ENCODE measurements around the gene OVOL1.
A peak's percentile ranks its signal among the peaks of the same experiment; 100 is the strongest.
"Not testable (repeated sequence)": the region's sequence is repeated elsewhere in the genome, so short reads cannot be mapped to it uniquely, and the experiment has no call there.

OVOL1 gene

GRCh38 chr11:65764434-65764833, 22.4 kb upstream of the OVOL1 start:
- no peak for TF ChIP-seq CTCF (conservative IDR thresholded peaks at IDR 0.05; ENCODE audit: low read depth, low read length)
- H3K4me2 ChIP-seq = no peak overlapping the region
- no peaks in the 10 kb centered on the region for H3K27me3 ChIP-seq (ENCODE audit: insufficient read depth, low read depth)
- H3K4me1 ChIP-seq (ENCODE audit: low read depth, poor library complexity, severe bottlenecking) = peaks cover 19% of the 10 kb centered on the region
- no peak overlapping the region for H3K27ac ChIP-seq
- no peak overlapping the region for H3K9ac ChIP-seq
- H2AFZ ChIP-seq (ENCODE audit: low read depth) = no peak overlapping the region
- H3K79me2 ChIP-seq (ENCODE audit: insufficient read depth, low read depth) = no peaks in the 10 kb centered on the region
- H3K36me3 ChIP-seq (ENCODE audit: insufficient read depth) = no peaks in the 10 kb centered on the region
- H4K20me1 ChIP-seq (ENCODE audit: insufficient read depth) = no peaks in the 10 kb centered on the region
- H3K4me3 ChIP-seq (IDR thresholded peaks at IDR 0.05; ENCODE audit: insufficient read depth, low read depth, low read length) = no peak overlapping the region

GRCh38 chr11:65766535-65766934, 20.3 kb upstream of the OVOL1 start:
- Histone ChIP-seq H3K9ac (no peak overlapping the region), H3K27me3 (ENCODE audit: insufficient read depth, low read depth) (no peaks in the 10 kb centered on the region), H3K27ac (peak overlapping the region; percentile 18; the same call in 1 of the 2 replicates), H2AFZ (ENCODE audit: low read depth) (no peak overlapping the region), H3K4me3 (IDR thresholded peaks at IDR 0.05; ENCODE audit: insufficient read depth, low read depth, low read length) (no peak overlapping the region), H3K4me1 (ENCODE audit: low read depth, poor library complexity, severe bottlenecking) (peaks cover 19% of the 10 kb centered on the region), H4K20me1 (ENCODE audit: insufficient read depth) (no peaks in the 10 kb centered on the region), H3K36me3 (ENCODE audit: insufficient read depth) (no peaks in the 10 kb centered on the region), H3K4me2 (no peak overlapping the region), H3K79me2 (ENCODE audit: insufficient read depth, low read depth) (no peaks in the 10 kb centered on the region)
- TF ChIP-seq CTCF (conservative IDR thresholded peaks at IDR 0.05; ENCODE audit: low read depth, low read length) = no peak

- Histone ChIP-seq H4K20me1 (ENCODE audit: insufficient read depth) (no peaks in the 10 kb centered on the region), H3K36me3 (ENCODE audit: insufficient read depth) (no peaks in the 10 kb centered on the region), H3K27ac (no peak overlapping the region), H3K79me2 (ENCODE audit: insufficient read depth, low read depth) (no peaks in the 10 kb centered on the region), H3K4me1 (ENCODE audit: low read depth, poor library complexity, severe bottlenecking) (peaks cover 19% of the 10 kb centered on the region), H2AFZ (ENCODE audit: low read depth) (no peak overlapping the region), H3K4me2 (no peak overlapping the region), H3K27me3 (ENCODE audit: insufficient read depth, low read depth) (no peaks in the 10 kb centered on the region), H3K4me3 (IDR thresholded peaks at IDR 0.05; ENCODE audit: insufficient read depth, low read depth, low read length) (no peak overlapping the region), H3K9ac (no peak overlapping the region)
- no peak for TF ChIP-seq CTCF (conservative IDR thresholded peaks at IDR 0.05; ENCODE audit: low read depth, low read length)
Measured at GRCh38 chr11:65767406-65767805, 19.5 kb upstream of the OVOL1 start.

DNA sequence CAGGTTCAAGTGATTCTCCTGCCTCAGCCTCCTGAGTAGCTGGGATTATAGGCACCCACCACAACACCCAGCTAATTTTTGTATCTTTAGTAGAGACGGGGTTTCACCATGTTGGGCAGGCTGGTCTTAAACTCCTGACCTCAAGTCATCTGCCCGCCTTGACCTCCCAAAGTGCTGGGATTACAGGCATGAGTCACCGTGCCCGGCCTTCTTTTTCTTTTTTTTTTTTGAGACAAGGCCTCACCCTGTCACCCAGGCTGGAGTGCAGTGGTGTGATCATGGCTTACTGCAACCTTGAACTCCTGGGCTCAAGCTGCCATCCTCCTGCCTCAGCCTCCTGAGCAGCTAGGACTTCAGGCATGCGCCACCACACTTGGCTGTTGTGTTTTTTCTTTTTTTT, 19.1 kb upstream of the OVOL1 start:
- H3K27ac ChIP-seq; H3K4me3 ChIP-seq (IDR thresholded peaks at IDR 0.05; ENCODE audit: insufficient read depth, low read depth, low read length); H3K36me3 ChIP-seq (ENCODE audit: insufficient read depth); H2AFZ ChIP-seq (ENCODE audit: low read depth); H3K79me2 ChIP-seq (ENCODE audit: insufficient read depth, low read depth); H3K4me2 ChIP-seq; H3K9ac ChIP-seq; H3K27me3 ChIP-seq (ENCODE audit: insufficient read depth, low read depth); H4K20me1 ChIP-seq (ENCODE audit: insufficient read depth): not testable (repeated sequence)
- H3K4me1 ChIP-seq (ENCODE audit: low read depth, poor library complexity, severe bottlenecking) = peaks cover 19% of the 10 kb centered on the region

DNA sequence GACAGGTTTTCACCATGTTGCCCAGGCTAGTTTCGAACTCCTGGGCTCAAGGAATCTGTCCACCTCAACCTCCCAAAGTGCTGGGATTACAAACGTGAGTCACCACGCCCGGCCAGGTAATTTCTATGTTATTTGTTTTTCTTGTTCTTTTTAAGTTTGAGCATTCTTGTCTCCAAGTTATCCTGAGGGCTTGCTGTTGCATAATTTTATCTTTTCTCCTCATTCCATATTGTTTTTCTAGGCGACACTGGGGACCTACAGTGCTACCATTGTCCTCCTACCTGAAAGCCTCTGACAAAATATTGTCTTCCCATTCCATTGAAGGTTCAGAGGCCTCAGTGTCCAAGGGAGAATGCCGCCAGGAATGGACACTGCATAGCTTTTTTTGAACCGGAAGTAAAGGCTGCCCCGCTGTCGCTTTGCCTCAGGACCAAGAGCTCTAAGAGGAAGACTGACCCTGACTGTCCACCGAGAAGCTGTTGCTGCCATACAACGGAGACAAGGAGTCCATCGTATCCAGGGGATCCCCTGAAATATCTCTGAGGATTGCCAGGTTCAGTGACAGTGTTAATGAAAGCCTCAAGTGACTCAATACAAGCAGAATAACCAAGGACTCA, 15.8 kb upstream of the OVOL1 start:
- no peak for TF ChIP-seq CTCF (conservative IDR thresholded peaks at IDR 0.05; ENCODE audit: low read depth, low read length)
- peaks cover 16% of the 10 kb centered on the region for H3K4me1 ChIP-seq (ENCODE audit: low read depth, poor library complexity, severe bottlenecking)
- H4K20me1 ChIP-seq (ENCODE audit: insufficient read depth) = no peaks in the 10 kb centered on the region
- no peaks in the 10 kb centered on the region for H3K36me3 ChIP-seq (ENCODE audit: insufficient read depth)
- no peak overlapping the region for H3K4me3 ChIP-seq (IDR thresholded peaks at IDR 0.05; ENCODE audit: insufficient read depth, low read depth, low read length)
- H3K9ac ChIP-seq = no peak overlapping the region
- no peak overlapping the region for H3K27ac ChIP-seq
- H3K79me2 ChIP-seq (ENCODE audit: insufficient read depth, low read depth) = no peaks in the 10 kb centered on the region
- H3K4me2 ChIP-seq = no peak overlapping the region
- H3K27me3 ChIP-seq (ENCODE audit: insufficient read depth, low read depth) = no peaks in the 10 kb centered on the region
- H2AFZ ChIP-seq (ENCODE audit: low read depth) = no peak overlapping the region
